ENCODE data around the gene PGS1. TPM values are rescaled to one million over a fixed set of nuclear protein-coding genes. Genes with fewer than 3 reads are reported as not detected.

PGS1 gene
- total RNA-seq, 1 experiment from 2014 or later: 25.7 TPM

DNA sequence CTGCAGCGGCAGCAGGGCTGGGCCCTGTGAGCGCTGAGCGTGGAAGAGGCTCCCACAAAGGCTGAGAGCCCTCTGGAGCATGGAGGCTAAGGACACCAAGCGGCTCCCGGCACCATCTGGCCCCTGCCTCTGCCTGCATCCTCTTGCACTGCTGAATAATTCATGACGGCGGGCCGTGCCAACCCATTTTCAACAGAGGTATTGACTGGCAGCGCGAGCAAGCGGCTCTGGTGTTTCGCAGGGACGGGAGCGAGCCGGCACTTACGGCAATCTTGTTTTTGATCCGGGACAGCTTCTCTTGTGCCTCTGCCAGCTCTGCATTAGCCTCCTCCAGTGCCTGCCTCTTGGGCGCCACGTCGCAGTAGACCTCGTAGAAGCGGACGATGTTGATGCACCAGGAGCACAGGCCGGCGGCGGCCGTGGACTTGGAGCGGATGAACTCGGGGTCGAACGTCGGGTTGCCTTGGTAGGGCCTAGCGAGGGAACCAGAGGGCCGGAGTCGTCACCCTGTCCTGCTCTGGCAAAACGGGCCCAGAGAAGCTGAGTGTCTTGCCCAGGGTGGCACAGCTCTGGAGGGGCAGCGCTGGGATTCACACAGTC is 80.4 kb downstream of the PGS1 start:
- POLR2A ChIA-PET: no interaction called here

GRCh38 chr17:78459696-78460095 is 81.2 kb downstream of the PGS1 start:
- Mint-ChIP-seq H3K9me3 (ENCODE audit: unreplicated experiment) (no peaks in the 10 kb centered on the region), H3K36me3 (ENCODE audit: insufficient read depth, unreplicated experiment) (no peaks in the 10 kb centered on the region), H3K4me3 (ENCODE audit: unreplicated experiment) (no peak overlapping the region), H3K4me1 (ENCODE audit: insufficient read depth, unreplicated experiment) (no peaks in the 10 kb centered on the region), H3K27ac (ENCODE audit: low read depth, unreplicated experiment) (no peak overlapping the region), H3K27me3 (ENCODE audit: insufficient read depth, unreplicated experiment) (no peaks in the 10 kb centered on the region)
- intact Hi-C loops (cut with micrococcal nuclease): no loop called here
- no peak for DNase-seq (ENCODE audit: unreplicated experiment)
- no TSS peak for BruUV-seq (replicated peaks)
- TF ChIP-seq CTCF (IDR thresholded peaks at IDR 0.05; ENCODE audit: unreplicated experiment): no peak
- CTCF ChIA-PET: interaction anchor here (0.7 kb wide), 1 partner anchor 455 kb away, joined by 3 read pairs; no protein-coding TSS in a partner anchor
- POLR2A ChIA-PET: interaction anchor here (0.8 kb wide), 1 partner anchor 36 kb away, joined by 3 read pairs; no protein-coding TSS in a partner anchor

More for the DNA sequence above, 80.4 kb downstream of the PGS1 start:
- Mint-ChIP-seq H3K36me3 (ENCODE audit: insufficient read depth, unreplicated experiment) (no peaks in the 10 kb centered on the region), H3K27me3 (ENCODE audit: insufficient read depth, unreplicated experiment) (no peaks in the 10 kb centered on the region), H3K9me3 (ENCODE audit: unreplicated experiment) (no peaks in the 10 kb centered on the region), H3K4me3 (ENCODE audit: unreplicated experiment) (no peak overlapping the region), H3K4me1 (ENCODE audit: insufficient read depth, unreplicated experiment) (no peaks in the 10 kb centered on the region), H3K27ac (ENCODE audit: low read depth, unreplicated experiment) (no peak overlapping the region)
- BruUV-seq (replicated peaks): no TSS peak
- CTCF ChIA-PET: no interaction called here
- intact Hi-C loops (cut with micrococcal nuclease): no loop called here
- no peak for TF ChIP-seq CTCF (IDR thresholded peaks at IDR 0.05; ENCODE audit: unreplicated experiment)
- DNase-seq (ENCODE audit: unreplicated experiment): no peak

- POLR2A ChIA-PET: no interaction called here
- Mint-ChIP-seq H3K36me3 (ENCODE audit: insufficient read depth, unreplicated experiment) (no peaks in the 10 kb centered on the region), H3K4me3 (ENCODE audit: unreplicated experiment) (no peak overlapping the region), H3K27me3 (ENCODE audit: insufficient read depth, unreplicated experiment) (no peaks in the 10 kb centered on the region), H3K9me3 (ENCODE audit: unreplicated experiment) (no peaks in the 10 kb centered on the region), H3K27ac (ENCODE audit: low read depth, unreplicated experiment) (no peak overlapping the region), H3K4me1 (ENCODE audit: insufficient read depth, unreplicated experiment) (no peaks in the 10 kb centered on the region)
- intact Hi-C loops (cut with micrococcal nuclease): no loop called here
- no peak for DNase-seq (ENCODE audit: unreplicated experiment)
- CTCF ChIA-PET: interaction anchor here (0.7 kb wide), 1 partner anchor 455 kb away, joined by 3 read pairs; no protein-coding TSS in a partner anchor
- BruUV-seq (replicated peaks): no TSS peak
- TF ChIP-seq CTCF (IDR thresholded peaks at IDR 0.05; ENCODE audit: unreplicated experiment): no peak
These were observed 81.8 kb downstream of the PGS1 start for GRCh38 chr17:78460176-78460675.

- ChIA-PET CTCF (interaction anchor here (0.6 kb wide), 1 partner anchor 141 kb away, joined by 3 read pairs; no protein-coding TSS in a partner anchor), POLR2A (no interaction called here)
- no peak overlapping the region for H3K4me3 Mint-ChIP-seq (ENCODE audit: unreplicated experiment)
- H3K27me3 Mint-ChIP-seq (ENCODE audit: insufficient read depth, unreplicated experiment): no peaks in the 10 kb centered on the region
- no peak for TF ChIP-seq CTCF (IDR thresholded peaks at IDR 0.05; ENCODE audit: unreplicated experiment)
- H3K4me1 Mint-ChIP-seq (ENCODE audit: insufficient read depth, unreplicated experiment): no peaks in the 10 kb centered on the region
- no peaks in the 10 kb centered on the region for H3K9me3 Mint-ChIP-seq (ENCODE audit: unreplicated experiment)
- no TSS peak for BruUV-seq (replicated peaks)
- no peaks in the 10 kb centered on the region for H3K36me3 Mint-ChIP-seq (ENCODE audit: insufficient read depth, unreplicated experiment)
- H3K27ac Mint-ChIP-seq (ENCODE audit: low read depth, unreplicated experiment): no peak overlapping the region
- no peak for DNase-seq (ENCODE audit: unreplicated experiment)
- intact Hi-C loops (cut with micrococcal nuclease): no loop called here
These were observed 82.7 kb downstream of the PGS1 start for GRCh38 chr17:78460951-78461798.
